Measurements from ENCODE around the gene ACVR1.
"Not testable (repeated sequence)": the region's sequence is repeated elsewhere in the genome, so short reads cannot be mapped to it uniquely, and the experiment has no call there.

ACVR1 gene

DNA sequence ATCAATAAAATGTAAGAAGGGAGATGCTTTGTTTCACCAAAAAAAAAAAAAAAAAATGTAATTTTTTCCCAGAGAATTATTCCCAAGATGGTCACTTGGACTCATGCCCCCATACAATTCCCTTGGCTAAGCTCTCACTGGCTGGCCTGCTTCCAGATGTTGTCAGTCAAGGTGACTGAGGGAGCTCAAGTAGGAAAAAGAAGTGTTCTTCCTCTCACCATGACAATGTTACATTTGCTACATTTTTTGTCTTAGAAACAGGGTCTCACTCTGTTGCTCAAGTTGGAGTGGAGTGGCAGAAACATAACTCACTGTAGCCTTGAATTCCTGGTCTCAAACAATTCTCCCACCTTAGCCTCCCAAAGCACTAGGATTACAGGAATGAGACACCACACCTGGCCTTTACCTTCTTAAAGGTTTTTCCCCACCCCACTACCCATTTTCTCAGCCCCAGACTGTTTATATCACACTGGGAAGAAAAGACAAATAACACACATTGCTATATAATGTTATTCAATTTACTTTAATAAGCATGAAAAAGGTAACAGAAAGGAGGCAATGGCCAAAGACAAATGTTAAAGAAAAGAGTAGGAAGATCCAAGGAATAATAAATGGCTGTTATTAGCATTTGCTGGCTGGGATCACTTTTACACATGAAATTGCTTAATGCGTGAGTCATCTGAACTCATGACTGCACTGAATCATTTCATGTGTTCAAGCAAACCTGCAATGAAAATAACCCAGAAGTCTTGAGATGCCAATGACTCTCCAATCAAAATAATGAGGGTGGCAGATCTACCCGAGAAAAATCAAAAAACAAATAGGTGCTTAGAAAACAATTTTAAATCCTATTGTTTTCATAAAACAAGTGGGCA lies 45.2 kb downstream of the ACVR1 start:
- H3K9me3 Mint-ChIP-seq: no peaks in the 10 kb centered on the region
- peak overlapping the region; percentile 77 for H3K27ac Mint-ChIP-seq
- H3K27me3 Mint-ChIP-seq: no peaks in the 10 kb centered on the region
- peaks cover 14% of the 10 kb centered on the region for H3K36me3 Mint-ChIP-seq
- no peak overlapping the region for H3K4me3 Mint-ChIP-seq
- H3K4me1 Mint-ChIP-seq: peaks cover 28% of the 10 kb centered on the region

DNA sequence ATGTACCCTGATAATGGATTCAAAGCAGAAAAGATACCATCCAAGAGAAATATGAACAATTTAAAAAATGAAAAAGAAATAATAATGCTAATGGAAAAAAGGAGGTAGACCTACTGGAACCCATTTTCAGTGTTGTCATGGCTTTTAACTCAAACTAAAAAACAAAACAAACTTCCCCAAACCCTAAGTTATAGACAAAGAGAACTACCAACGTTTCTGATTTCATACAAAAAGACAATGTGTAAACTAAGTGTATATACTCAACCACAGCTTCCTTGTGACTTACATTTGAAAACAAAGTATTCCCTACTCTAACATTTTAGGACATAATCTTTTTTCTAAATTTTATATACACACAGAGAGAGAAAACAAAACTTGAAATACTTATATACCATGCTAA lies 45.9 kb downstream of the ACVR1 start:
- H3K9me3 Mint-ChIP-seq: no peaks in the 10 kb centered on the region
- H3K27ac Mint-ChIP-seq: no peak overlapping the region
- H3K36me3 Mint-ChIP-seq: peaks cover 18% of the 10 kb centered on the region
- peaks cover 25% of the 10 kb centered on the region for H3K4me1 Mint-ChIP-seq
- H3K27me3 Mint-ChIP-seq: no peaks in the 10 kb centered on the region
- H3K4me3 Mint-ChIP-seq: no peak overlapping the region

DNA sequence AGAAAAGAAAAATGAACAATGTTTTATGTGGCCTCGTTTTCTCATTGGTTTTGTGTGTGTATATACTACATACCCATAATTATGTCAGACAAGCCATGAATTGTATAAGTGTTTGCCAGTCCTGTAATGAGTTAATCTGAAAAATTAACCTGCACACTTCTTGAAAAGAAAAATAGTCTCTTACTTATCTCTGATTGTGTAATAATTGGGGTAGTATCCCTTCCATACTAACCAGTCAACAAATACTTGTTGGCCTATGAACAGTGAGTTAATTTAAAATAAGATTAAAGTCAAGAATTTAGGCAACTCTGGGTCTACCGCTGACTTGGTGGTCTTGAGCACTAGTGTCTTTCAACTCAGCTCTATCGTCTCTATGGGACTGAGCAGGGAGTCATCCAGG lies 48.8 kb downstream of the ACVR1 start:
- peaks cover 20% of the 10 kb centered on the region for H3K36me3 Mint-ChIP-seq
- H3K4me1 Mint-ChIP-seq: peaks cover 20% of the 10 kb centered on the region
- no peaks in the 10 kb centered on the region for H3K9me3 Mint-ChIP-seq
- H3K27me3 Mint-ChIP-seq: no peaks in the 10 kb centered on the region
- H3K4me3 Mint-ChIP-seq: no peak overlapping the region
- no peak overlapping the region for H3K27ac Mint-ChIP-seq

DNA sequence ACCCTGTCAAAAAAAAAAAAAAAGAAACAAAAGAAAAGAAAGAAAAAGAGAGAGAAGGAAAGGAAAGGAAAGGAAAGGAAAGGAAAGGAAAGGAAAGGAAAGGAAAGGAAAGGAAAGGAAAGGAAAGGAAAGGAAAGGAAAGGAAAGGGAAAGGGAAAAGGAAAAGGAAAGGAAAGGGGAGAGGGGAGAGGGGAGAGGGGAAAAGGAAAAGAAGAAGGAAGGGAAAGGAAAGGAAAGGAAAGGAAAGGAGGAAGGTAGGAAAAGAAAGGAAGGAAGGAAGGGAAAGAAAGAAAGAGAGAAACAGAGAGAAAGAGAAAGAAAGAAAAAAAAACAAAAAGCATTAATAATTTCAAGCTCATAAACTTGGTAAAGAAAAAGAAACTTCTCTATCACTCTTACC lies 49.5 kb downstream of the ACVR1 start:
- H3K27ac Mint-ChIP-seq, H3K27me3 Mint-ChIP-seq, H3K9me3 Mint-ChIP-seq, H3K4me3 Mint-ChIP-seq: not testable (repeated sequence)
- peaks cover 21% of the 10 kb centered on the region for H3K36me3 Mint-ChIP-seq
- H3K4me1 Mint-ChIP-seq: peaks cover 19% of the 10 kb centered on the region

DNA sequence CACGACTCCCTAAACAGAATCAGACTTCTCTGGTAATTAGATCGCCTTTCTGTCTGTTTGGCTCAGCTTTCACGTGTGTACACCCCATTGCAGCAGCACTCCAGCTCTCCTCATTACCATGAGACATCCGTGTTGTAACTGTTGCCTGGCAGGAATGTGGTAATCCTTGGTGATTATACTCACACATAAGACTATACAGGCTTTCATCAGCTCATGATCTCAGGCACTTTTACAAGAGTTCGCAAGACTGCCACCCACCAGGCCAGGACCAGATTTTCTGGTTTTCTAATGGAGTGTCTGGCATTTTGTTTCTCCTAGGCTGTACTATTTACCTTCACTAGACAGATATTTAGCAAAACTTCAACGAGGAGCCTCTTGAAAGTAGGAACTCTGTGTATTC lies 50.2 kb downstream of the ACVR1 start:
- H3K27me3 Mint-ChIP-seq: no peaks in the 10 kb centered on the region
- H3K27ac Mint-ChIP-seq: no peak overlapping the region
- H3K36me3 Mint-ChIP-seq: peaks cover 17% of the 10 kb centered on the region
- H3K9me3 Mint-ChIP-seq: no peaks in the 10 kb centered on the region
- peaks cover 12% of the 10 kb centered on the region for H3K4me1 Mint-ChIP-seq
- H3K4me3 Mint-ChIP-seq: no peak overlapping the region

DNA sequence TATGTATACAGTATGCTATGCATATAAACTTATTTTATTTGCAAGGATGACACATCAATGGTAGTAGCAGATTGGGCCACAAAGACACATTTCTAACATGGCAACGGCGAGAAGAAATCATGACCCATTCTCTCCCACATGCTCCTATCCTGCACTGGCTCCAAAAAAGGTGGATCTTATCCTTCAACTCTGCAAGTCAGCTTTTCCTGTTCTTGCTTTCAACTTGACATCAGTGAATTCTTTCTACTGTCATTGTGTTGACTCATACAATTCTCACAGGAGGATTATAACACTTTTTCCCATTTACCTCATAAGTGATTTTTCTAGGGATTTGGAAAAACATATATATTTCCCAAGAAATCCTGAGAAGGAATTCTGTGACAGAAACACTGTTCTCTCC lies 53.1 kb downstream of the ACVR1 start:
- no peaks in the 10 kb centered on the region for H3K4me1 Mint-ChIP-seq
- no peak overlapping the region for H3K27ac Mint-ChIP-seq
- peaks cover 14% of the 10 kb centered on the region for H3K36me3 Mint-ChIP-seq
- H3K27me3 Mint-ChIP-seq: no peaks in the 10 kb centered on the region
- H3K9me3 Mint-ChIP-seq: no peaks in the 10 kb centered on the region
- no peak overlapping the region for H3K4me3 Mint-ChIP-seq

DNA sequence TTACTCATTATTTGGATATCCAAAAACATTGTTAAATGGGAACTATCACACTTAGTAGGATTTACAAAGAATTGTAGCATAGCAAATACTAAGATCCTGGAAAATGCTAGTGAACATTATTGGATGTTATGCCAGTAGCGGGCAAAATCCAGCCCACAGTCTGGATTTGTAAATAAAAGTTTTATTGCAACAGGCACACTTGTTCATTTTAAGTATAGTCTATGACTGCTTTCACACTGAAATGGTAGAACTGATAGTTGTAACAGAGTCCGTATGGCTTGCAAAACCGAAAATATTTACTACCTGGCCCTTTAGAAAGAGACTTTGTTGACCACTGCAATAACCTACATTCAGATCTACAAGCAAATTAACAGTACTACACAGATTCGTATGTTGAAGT lies 53.6 kb downstream of the ACVR1 start:
- Mint-ChIP-seq H3K4me3 (no peak overlapping the region), H3K9me3 (no peaks in the 10 kb centered on the region), H3K27me3 (no peaks in the 10 kb centered on the region), H3K4me1 (no peaks in the 10 kb centered on the region), H3K27ac (no peak overlapping the region), H3K36me3 (peaks cover 16% of the 10 kb centered on the region)

DNA sequence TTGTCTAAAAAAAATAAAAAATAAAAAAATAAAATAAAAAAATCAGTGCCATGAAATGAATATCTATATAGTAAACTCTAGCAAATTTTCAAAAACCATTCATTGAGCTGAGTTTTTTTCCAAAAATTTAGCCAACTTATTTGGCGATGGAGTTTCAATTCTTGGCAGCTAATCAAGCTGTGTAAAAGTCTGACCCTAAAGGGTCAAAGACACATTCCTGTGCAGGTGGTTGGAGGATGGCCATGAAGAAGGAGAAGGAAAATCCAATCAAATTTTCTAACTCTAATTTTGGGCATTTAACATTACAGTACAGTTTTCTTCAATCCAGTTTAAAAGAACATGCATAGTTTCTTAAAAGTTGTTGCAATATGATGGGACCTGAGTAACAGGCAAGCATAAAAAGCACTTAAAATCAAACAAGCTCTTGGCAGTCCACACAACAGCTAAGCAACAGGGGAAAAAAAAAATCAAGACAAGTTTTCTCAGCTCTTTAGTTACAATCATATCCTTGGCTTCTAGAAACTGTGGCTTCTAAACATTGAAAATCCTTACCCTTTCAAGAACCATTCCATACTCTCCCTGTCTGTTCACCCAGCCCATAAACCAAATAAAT lies 54.5 kb downstream of the ACVR1 start:
- H3K9me3 Mint-ChIP-seq: no peaks in the 10 kb centered on the region
- no peak overlapping the region for H3K4me3 Mint-ChIP-seq
- H3K36me3 Mint-ChIP-seq: peaks cover 25% of the 10 kb centered on the region
- no peaks in the 10 kb centered on the region for H3K27me3 Mint-ChIP-seq
- H3K27ac Mint-ChIP-seq: no peak overlapping the region
- H3K4me1 Mint-ChIP-seq: no peaks in the 10 kb centered on the region

DNA sequence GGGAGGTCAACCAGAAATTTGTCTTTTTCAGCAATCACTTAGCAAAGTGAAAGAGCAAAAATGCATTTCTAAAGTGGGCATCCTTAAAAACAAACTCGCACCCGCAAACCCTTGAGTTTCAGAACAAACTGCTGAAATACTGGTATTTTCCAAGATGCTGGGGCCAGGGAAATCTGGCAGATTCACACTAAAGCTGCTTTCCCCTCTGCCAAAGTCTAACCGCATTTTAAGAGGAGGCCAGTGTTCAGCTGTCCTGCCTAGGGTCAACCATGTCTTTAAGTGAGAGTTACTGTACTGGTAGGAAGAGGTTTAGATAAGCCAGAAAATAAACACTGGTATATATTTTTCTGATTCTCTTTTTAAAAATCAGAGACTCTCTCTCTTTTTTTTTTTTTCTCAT lies 55.9 kb downstream of the ACVR1 start:
- no peak overlapping the region for H3K27ac Mint-ChIP-seq
- H3K27me3 Mint-ChIP-seq: no peaks in the 10 kb centered on the region
- no peaks in the 10 kb centered on the region for H3K4me1 Mint-ChIP-seq
- peaks cover 27% of the 10 kb centered on the region for H3K36me3 Mint-ChIP-seq
- H3K9me3 Mint-ChIP-seq: no peaks in the 10 kb centered on the region
- H3K4me3 Mint-ChIP-seq: no peak overlapping the region

DNA sequence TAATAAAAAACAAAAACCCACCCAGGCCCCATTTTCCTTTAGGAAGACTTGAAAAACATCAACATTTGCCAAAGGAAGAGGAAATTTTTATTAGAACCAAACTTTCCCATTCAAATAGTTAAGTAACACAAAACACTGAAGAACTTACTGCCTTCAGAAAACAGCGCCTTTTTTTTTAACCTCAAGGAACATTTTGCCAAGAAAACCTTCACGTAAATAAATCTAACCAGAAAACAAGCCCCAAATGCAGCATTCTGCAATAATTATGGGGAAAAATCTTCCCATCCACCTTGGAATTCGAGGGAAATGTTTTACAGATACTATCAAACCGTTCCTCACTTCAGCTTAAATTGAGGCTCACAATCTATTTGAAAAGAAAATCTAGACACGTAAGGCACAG lies 56.4 kb downstream of the ACVR1 start:
- Mint-ChIP-seq H3K36me3 (peaks cover 27% of the 10 kb centered on the region), H3K4me1 (no peaks in the 10 kb centered on the region), H3K27me3 (no peaks in the 10 kb centered on the region), H3K9me3 (no peaks in the 10 kb centered on the region), H3K27ac (no peak overlapping the region), H3K4me3 (no peak overlapping the region)

DNA sequence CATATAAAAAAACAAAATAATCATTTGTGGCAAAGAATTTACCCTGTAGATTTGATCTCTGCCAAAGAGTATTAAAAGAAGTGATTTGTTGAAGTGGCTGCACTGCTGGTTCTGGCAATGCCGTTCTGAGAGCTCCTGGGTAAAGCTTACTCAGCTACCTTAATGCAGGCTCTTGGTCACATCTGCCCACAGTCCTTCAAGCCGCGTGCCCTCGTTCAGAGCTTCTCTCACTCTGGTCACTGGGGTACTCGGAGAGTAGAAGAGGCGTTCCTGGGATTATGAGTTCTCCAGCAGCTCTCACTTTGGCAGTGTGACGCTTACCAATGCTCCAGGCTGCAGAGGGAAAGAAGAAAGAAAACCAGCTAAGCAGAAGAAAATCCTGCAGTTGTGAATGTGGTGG lies 57.9 kb downstream of the ACVR1 start:
- no peaks in the 10 kb centered on the region for H3K9me3 Mint-ChIP-seq
- H3K27me3 Mint-ChIP-seq: no peaks in the 10 kb centered on the region
- no peak overlapping the region for H3K4me3 Mint-ChIP-seq
- no peaks in the 10 kb centered on the region for H3K4me1 Mint-ChIP-seq
- H3K36me3 Mint-ChIP-seq: peaks cover 30% of the 10 kb centered on the region
- no peak overlapping the region for H3K27ac Mint-ChIP-seq

DNA sequence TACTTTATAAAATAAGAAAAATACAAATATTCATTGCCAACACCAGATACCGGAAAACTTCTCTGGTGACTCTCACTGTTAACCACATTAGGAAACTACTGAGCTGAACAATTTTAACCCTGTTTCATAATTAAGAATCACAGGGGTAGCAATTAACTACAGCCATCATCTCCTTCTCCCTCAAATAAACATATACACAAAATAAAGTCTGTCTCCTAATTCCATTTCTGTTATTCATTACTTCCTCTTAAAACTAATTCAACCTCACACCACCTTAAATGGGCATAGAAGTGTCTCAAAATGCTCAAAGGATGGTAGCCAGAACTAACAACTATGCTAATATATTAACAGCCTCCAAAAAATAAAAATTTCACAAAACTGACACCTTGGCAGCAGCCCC lies 60.7 kb downstream of the ACVR1 start:
- H3K27ac Mint-ChIP-seq: no peak overlapping the region
- peaks cover 38% of the 10 kb centered on the region for H3K36me3 Mint-ChIP-seq
- no peaks in the 10 kb centered on the region for H3K27me3 Mint-ChIP-seq
- no peaks in the 10 kb centered on the region for H3K9me3 Mint-ChIP-seq
- H3K4me1 Mint-ChIP-seq: peaks cover 7% of the 10 kb centered on the region
- H3K4me3 Mint-ChIP-seq: no peak overlapping the region

DNA sequence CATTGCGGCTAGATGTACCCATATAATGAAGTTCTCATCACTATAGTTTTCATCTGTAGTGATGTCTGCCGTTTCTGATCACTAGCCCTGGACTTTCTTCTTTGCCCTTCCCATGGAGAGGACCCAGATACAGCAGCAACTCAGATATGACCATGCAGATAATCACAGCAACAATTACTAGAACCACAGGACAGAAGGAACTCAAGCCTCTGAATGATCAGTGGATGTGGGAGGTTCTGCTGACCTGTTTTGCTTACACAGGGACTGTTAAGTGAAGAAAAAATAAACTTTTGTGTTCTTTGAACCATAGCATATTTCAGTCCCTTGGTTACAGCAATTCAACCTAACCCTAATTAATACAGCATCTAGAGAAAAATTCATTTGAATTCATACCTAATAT lies 62.7 kb downstream of the ACVR1 start:
- H3K36me3 Mint-ChIP-seq: peaks cover 40% of the 10 kb centered on the region
- H3K9me3 Mint-ChIP-seq: no peaks in the 10 kb centered on the region
- H3K27me3 Mint-ChIP-seq: no peaks in the 10 kb centered on the region
- H3K4me3 Mint-ChIP-seq: no peak overlapping the region
- H3K4me1 Mint-ChIP-seq: peaks cover 11% of the 10 kb centered on the region
- no peak overlapping the region for H3K27ac Mint-ChIP-seq

DNA sequence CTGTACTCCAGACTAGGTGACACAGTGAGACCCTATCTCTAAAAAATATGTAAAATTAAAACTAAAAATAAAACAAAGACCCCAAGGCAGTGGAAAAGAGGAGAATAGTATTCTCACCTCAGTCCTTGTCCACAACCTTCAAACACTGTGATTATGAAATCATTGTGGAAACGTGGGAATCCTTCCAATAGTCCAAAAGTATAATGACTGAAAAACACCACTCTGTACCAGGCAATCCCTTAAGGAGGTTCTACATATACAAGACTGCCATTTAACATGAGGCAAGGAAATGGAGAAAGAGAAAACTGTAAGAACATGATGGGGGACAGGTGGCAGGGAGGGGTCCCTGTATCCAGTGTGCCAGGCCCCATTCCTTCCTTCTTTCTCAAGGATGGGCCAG lies 66.1 kb downstream of the ACVR1 start:
- H3K27ac Mint-ChIP-seq: no peak overlapping the region
- H3K27me3 Mint-ChIP-seq: no peaks in the 10 kb centered on the region
- H3K9me3 Mint-ChIP-seq: no peaks in the 10 kb centered on the region
- peaks cover 25% of the 10 kb centered on the region for H3K36me3 Mint-ChIP-seq
- no peak overlapping the region for H3K4me3 Mint-ChIP-seq
- peaks cover 19% of the 10 kb centered on the region for H3K4me1 Mint-ChIP-seq

DNA sequence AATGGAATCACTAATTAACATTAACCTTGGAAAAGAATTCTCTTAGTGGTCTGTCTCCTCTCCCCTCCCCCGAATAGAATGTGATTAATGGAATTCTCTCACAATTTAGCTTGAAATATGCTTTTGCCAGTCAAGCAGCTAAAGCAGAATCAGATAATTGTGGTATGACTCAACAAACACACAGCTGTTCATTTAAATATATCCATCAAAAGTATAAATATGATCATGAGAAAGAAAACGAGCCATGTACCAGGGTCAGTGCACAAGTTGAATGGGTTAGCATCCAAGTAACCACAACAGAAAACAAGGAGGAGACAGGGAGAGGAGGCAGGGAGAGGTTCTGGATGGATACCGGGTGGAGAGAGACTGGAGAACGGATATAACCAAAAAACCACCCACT lies 66.9 kb downstream of the ACVR1 start:
- Mint-ChIP-seq H3K36me3 (peaks cover 24% of the 10 kb centered on the region), H3K9me3 (no peaks in the 10 kb centered on the region), H3K4me3 (no peak overlapping the region), H3K4me1 (peaks cover 19% of the 10 kb centered on the region), H3K27me3 (no peaks in the 10 kb centered on the region), H3K27ac (no peak overlapping the region)

DNA sequence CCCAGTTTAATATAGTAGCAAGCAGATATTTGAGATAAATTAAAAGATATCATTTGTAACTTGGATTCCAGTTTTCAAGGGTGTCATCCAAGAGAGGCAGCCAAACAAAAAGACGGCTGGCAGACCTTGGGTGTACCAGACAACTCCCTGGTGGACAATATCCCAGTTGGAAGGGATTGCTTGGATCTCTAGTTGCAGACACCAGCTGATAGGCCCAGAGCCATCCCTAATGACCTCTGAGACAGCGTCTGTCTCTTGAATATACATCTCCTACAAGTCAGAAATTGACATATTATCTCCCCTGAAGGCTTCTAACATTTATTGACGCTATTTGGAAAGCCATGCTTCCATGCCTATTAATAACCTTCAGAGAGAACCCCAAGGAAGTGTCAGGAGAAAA lies 67.7 kb downstream of the ACVR1 start:
- Mint-ChIP-seq H3K4me3 (no peak overlapping the region), H3K36me3 (peaks cover 21% of the 10 kb centered on the region), H3K9me3 (no peaks in the 10 kb centered on the region), H3K27me3 (no peaks in the 10 kb centered on the region), H3K4me1 (peaks cover 19% of the 10 kb centered on the region), H3K27ac (no peak overlapping the region)

Measured in activated naive CD4-positive, alpha-beta T cell treated with anti-CD3 and anti-CD28 coated beads, Interleukin-2, amount 50 U/mL, for 24 hours (primary cell).